OCI-LY1 (cell line): Measurements from ENCODE around the gene CBR1.

Experiments
- H2AFZ ChIP-seq: fragments of 200-600 bp; sonication (generic), shearing (Covaris generic); 2 replicates; pipeline ENCODE4 v1.6.0; 2014; ENCODE audit warnings: antibody characterized with exemption, mild to moderate bottlenecking, low read length
- H3F3A ChIP-seq: fragments of 200-600 bp; sonication (generic), shearing (Covaris generic); 2 replicates; pipeline ENCODE4 v1.6.0; 2014; ENCODE audit warnings: mild to moderate bottlenecking, antibody characterized with exemption, low read length, moderate library complexity; ENCODE audit not compliant: insufficient read depth
- H3K27ac ChIP-seq: fragments of 200-600 bp; sonication (generic); 2 replicates; pipeline ENCODE4 v1.5.1; 2014; ENCODE audit warnings: low read length, mixed run types, mild to moderate bottlenecking, low read depth; ENCODE audit not compliant: poor library complexity, severe bottlenecking
- H3K27me3 ChIP-seq: fragments of 200-600 bp; sonication (generic); 2 replicates; pipeline ENCODE4 v1.6.0; 2014; ENCODE audit warnings: antibody characterized with exemption, mild to moderate bottlenecking, low read length, moderate library complexity; ENCODE audit not compliant: insufficient read depth
- H3K36me3 ChIP-seq: fragments of 200-600 bp; sonication (generic); 2 replicates; pipeline ENCODE4 v1.6.1; 2014; ENCODE audit warnings: mild to moderate bottlenecking, antibody characterized with exemption, low read length, moderate library complexity, mixed read lengths; ENCODE audit not compliant: insufficient read depth
- H3K4me1 ChIP-seq: fragments of 200-600 bp; sonication (generic); 2 replicates; pipeline ENCODE4 v1.5.1; 2014; ENCODE audit warnings: mild to moderate bottlenecking, low read length, moderate library complexity; ENCODE audit not compliant: insufficient read depth, severe bottlenecking
- H3K4me2 ChIP-seq: fragments of 200-600 bp; sonication (generic), shearing (Covaris generic); 2 replicates; pipeline ENCODE4 v1.6.1; 2014; ENCODE audit warnings: low read length
- H3K4me3 ChIP-seq: fragments of 200-600 bp; sonication (generic); 2 replicates; pipeline ENCODE4 v1.5.1; 2014; ENCODE audit warnings: low read length, low read depth, mild to moderate bottlenecking, mixed read lengths; ENCODE audit not compliant: poor library complexity, severe bottlenecking
- H3K79me2 ChIP-seq: fragments of 200-600 bp; shearing (Covaris generic); 2 replicates; pipeline ENCODE4 v1.6.1; 2016; ENCODE audit warnings: mixed run types, low read length, mixed read lengths; ENCODE audit not compliant: insufficient read depth
- H3K9ac ChIP-seq: fragments of 200-600 bp; sonication (generic), shearing (Covaris generic); 2 replicates; pipeline ENCODE4 v1.6.1; 2014; ENCODE audit warnings: mild to moderate bottlenecking, low read length, mixed read lengths
- H3K9me2 ChIP-seq: fragments of 200-600 bp; sonication (generic), shearing (Covaris generic); 2 replicates; pipeline ENCODE4 v1.6.1; 2014; ENCODE audit warnings: low read depth, mild to moderate bottlenecking, low read length, mixed read lengths
- H3K9me3 ChIP-seq: fragments of 200-600 bp; shearing (Covaris generic); 2 replicates; pipeline ENCODE4 v1.6.1; 2014; ENCODE audit warnings: low read length, mixed read lengths
- H4K20me1 ChIP-seq: fragments of 200-600 bp; sonication (generic), shearing (Covaris generic); 2 replicates; pipeline ENCODE4 v1.6.0; 2016; ENCODE audit warnings: mild to moderate bottlenecking, low read length; ENCODE audit not compliant: insufficient read depth
- EZH2 ChIP-seq: fragments of 200-600 bp; sonication (generic), shearing (Covaris generic); IDR thresholded peaks from 2 replicates; pipeline ENCODE4 v1.8.0; 2017; ENCODE audit warnings: borderline replicate concordance, mixed run types, mild to moderate bottlenecking, antibody characterized with exemption, low read length, moderate library complexity, mixed read lengths
- TF ChIP-seq, protein P1 (sequence below): fragments of 200-600 bp; sonication (generic), shearing (Covaris generic); IDR thresholded peaks from 2 replicates; pipeline ENCODE4 v1.5.1; 2017; ENCODE audit warnings: mild to moderate bottlenecking, antibody characterized with exemption, low read length, moderate library complexity, mixed read lengths

CBR1 gene

DNA sequence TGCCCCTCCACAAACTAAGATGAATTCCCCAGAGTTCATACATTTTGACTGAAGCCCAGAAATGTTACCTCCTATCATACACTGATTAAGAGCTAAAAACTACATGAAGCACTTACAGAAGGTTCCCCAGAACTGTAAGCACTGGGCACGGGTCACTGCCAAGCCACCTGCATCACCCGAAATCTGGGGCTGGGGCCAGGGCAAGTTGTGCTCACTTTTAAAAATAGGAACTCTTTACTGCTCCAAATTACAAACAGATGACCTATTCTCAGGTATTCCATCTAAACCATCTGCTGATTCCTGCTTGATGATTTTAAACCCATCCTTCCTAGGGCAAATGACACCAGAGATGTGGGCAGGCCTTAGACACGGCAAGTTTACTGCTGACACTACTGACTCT is 14.3 kb upstream of the CBR1 start:
- Histone ChIP-seq H3K79me2 (no peaks in the 10 kb centered on the region), H3K9ac (no peak overlapping the region), H3K4me3 (no peak overlapping the region), H3K4me1 (peaks cover 9% of the 10 kb centered on the region), H3K27ac (no peak overlapping the region), H2AFZ (no peak overlapping the region), H3K27me3 (no peaks in the 10 kb centered on the region), H3K4me2 (no peak overlapping the region), H3F3A (no peaks in the 10 kb centered on the region), H4K20me1 (no peaks in the 10 kb centered on the region), H3K36me3 (peaks cover 71% of the 10 kb centered on the region), H3K9me3 (no peaks in the 10 kb centered on the region), H3K9me2 (no peaks in the 10 kb centered on the region)
- TF ChIP-seq EZH2, result no peak
- TF ChIP-seq, protein P1, sequence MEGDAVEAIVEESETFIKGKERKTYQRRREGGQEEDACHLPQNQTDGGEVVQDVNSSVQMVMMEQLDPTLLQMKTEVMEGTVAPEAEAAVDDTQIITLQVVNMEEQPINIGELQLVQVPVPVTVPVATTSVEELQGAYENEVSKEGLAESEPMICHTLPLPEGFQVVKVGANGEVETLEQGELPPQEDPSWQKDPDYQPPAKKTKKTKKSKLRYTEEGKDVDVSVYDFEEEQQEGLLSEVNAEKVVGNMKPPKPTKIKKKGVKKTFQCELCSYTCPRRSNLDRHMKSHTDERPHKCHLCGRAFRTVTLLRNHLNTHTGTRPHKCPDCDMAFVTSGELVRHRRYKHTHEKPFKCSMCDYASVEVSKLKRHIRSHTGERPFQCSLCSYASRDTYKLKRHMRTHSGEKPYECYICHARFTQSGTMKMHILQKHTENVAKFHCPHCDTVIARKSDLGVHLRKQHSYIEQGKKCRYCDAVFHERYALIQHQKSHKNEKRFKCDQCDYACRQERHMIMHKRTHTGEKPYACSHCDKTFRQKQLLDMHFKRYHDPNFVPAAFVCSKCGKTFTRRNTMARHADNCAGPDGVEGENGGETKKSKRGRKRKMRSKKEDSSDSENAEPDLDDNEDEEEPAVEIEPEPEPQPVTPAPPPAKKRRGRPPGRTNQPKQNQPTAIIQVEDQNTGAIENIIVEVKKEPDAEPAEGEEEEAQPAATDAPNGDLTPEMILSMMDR, result no peak

GRCh38 chr21:36059823-36060158 is 10.0 kb upstream of the CBR1 start:
- peaks cover 39% of the 10 kb centered on the region for H3K36me3 ChIP-seq
- H3K4me2 ChIP-seq, result peak overlapping the region; percentile 83
- H3K9me2 ChIP-seq, result no peaks in the 10 kb centered on the region
- peak overlapping the region; percentile 78 for H3K4me3 ChIP-seq
- H3K9ac ChIP-seq, result peak overlapping the region; percentile 66
- no peaks in the 10 kb centered on the region for H3K9me3 ChIP-seq
- no peaks in the 10 kb centered on the region for H3K79me2 ChIP-seq
- H3K4me1 ChIP-seq, result peaks cover 15% of the 10 kb centered on the region
- H3K27ac ChIP-seq, result peak overlapping the region; percentile 87
- no peaks in the 10 kb centered on the region for H3K27me3 ChIP-seq
- H4K20me1 ChIP-seq, result no peaks in the 10 kb centered on the region
- no peak overlapping the region for H2AFZ ChIP-seq
- no peak for TF ChIP-seq EZH2
- TF ChIP-seq, protein P1, result no peak
- H3F3A ChIP-seq, result no peaks in the 10 kb centered on the region

- Histone ChIP-seq H3K27ac (peak within 1 kb of the TSS; percentile 87), H3K4me2 (peak within 1 kb of the TSS; percentile 83), H3K79me2 (no peaks in the 10 kb centered on the region), H3K9me2 (no peaks in the 10 kb centered on the region), H2AFZ (no peak within 1 kb of the TSS), H4K20me1 (no peaks in the 10 kb centered on the region), H3K4me3 (peak within 1 kb of the TSS; percentile 78), H3K4me1 (peaks cover 15% of the 10 kb centered on the region), H3K9ac (peak within 1 kb of the TSS; percentile 66), H3K9me3 (no peaks in the 10 kb centered on the region), H3F3A (no peaks in the 10 kb centered on the region), H3K36me3 (peaks cover 34% of the 10 kb centered on the region), H3K27me3 (no peaks in the 10 kb centered on the region)
- TF ChIP-seq, protein P1, result no peak
- TF ChIP-seq EZH2, result no peak
These were observed 9.5 kb upstream of the CBR1 start, which contains the start of gene SETD4 for GRCh38 chr21:36060159-36060921. SETD4 (minus strand) TSS chr21:36060526; CDS start chr21:36058888, 1,638 bp downstream.
